Measurements from ENCODE around the gene SPOCK1.

The SPOCK1 gene

GRCh38 chr5:137214446-137215189 lies 284.5 kb downstream of the SPOCK1 start:
- no peaks in the 10 kb centered on the region for H3K36me3 ChIP-seq (ENCODE audit: control insufficient read depth in 2 of 2, insufficient read depth in 2 of 2, low read length in 2 of 2)
- H3K4me3 ChIP-seq (ENCODE audit: low read length in 2 of 2) = no peak overlapping the region
- no peaks in the 10 kb centered on the region for H3K9me3 ChIP-seq (ENCODE audit: control insufficient read depth in 2 of 2, low read length in 2 of 2)
- no peaks in the 10 kb centered on the region for H3K27me3 ChIP-seq (ENCODE audit: control insufficient read depth in 2 of 2, insufficient read depth in 2 of 2, low read length in 2 of 2)
- H3K4me1 ChIP-seq (ENCODE audit: control insufficient read depth in 2 of 2, insufficient read depth in 2 of 2, low read length in 2 of 2) = no peaks in the 10 kb centered on the region
- H3K27ac ChIP-seq (ENCODE audit: low read depth in 2 of 2, low read length in 2 of 2) = no peak overlapping the region
- no peak overlapping the region for H3K9ac ChIP-seq (ENCODE audit: low read depth in 1 of 2, low read length in 2 of 2)

- H3K4me1 ChIP-seq (ENCODE audit: control insufficient read depth in 2 of 2, insufficient read depth in 2 of 2, low read length in 2 of 2) = no peaks in the 10 kb centered on the region
- no peak overlapping the region for H3K9ac ChIP-seq (ENCODE audit: low read depth in 1 of 2, low read length in 2 of 2)
- H3K9me3 ChIP-seq (ENCODE audit: control insufficient read depth in 2 of 2, low read length in 2 of 2) = no peaks in the 10 kb centered on the region
- no peaks in the 10 kb centered on the region for H3K27me3 ChIP-seq (ENCODE audit: control insufficient read depth in 2 of 2, insufficient read depth in 2 of 2, low read length in 2 of 2)
- no peaks in the 10 kb centered on the region for H3K36me3 ChIP-seq (ENCODE audit: control insufficient read depth in 2 of 2, insufficient read depth in 2 of 2, low read length in 2 of 2)
- H3K4me3 ChIP-seq (ENCODE audit: low read length in 2 of 2) = no peak overlapping the region
- H3K27ac ChIP-seq (ENCODE audit: low read depth in 2 of 2, low read length in 2 of 2) = no peak overlapping the region
These were observed 286.7 kb downstream of the SPOCK1 start for GRCh38 chr5:137212471-137212870.

DNA sequence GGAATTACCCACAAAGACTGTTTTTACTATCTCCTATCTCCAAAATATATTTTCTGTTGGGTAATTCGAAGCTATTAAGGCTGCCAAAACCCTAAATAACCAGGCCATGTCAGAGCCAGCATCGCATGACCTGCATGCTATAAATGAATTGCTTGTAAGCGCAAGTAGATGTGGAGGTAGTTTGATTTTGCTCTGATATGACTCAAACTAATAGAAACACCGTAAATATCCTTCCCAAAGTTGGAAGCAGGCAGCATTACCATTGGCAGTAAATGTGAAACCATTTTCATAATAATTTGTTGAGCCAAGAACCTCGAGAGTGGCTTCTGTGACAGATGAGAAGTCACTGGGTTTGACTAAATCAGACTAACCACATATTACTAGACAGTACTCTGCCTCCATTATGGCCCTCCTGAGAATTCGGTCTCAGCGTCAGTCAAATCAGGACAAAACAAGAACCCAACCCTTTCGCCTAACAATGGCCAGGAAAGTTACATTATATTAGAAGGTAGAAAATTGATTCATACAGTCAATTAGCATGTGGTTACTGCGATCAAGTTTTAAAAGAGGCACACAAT lies 289.8 kb downstream of the SPOCK1 start:
- Histone ChIP-seq H3K9me3 (ENCODE audit: control insufficient read depth in 2 of 2, low read length in 2 of 2) (no peaks in the 10 kb centered on the region), H3K4me1 (ENCODE audit: control insufficient read depth in 2 of 2, insufficient read depth in 2 of 2, low read length in 2 of 2) (no peaks in the 10 kb centered on the region), H3K27me3 (ENCODE audit: control insufficient read depth in 2 of 2, insufficient read depth in 2 of 2, low read length in 2 of 2) (no peaks in the 10 kb centered on the region), H3K27ac (ENCODE audit: low read depth in 2 of 2, low read length in 2 of 2) (no peak overlapping the region), H3K9ac (ENCODE audit: low read depth in 1 of 2, low read length in 2 of 2) (no peak overlapping the region), H3K36me3 (ENCODE audit: control insufficient read depth in 2 of 2, insufficient read depth in 2 of 2, low read length in 2 of 2) (no peaks in the 10 kb centered on the region), H3K4me3 (ENCODE audit: low read length in 2 of 2) (no peak overlapping the region)

DNA sequence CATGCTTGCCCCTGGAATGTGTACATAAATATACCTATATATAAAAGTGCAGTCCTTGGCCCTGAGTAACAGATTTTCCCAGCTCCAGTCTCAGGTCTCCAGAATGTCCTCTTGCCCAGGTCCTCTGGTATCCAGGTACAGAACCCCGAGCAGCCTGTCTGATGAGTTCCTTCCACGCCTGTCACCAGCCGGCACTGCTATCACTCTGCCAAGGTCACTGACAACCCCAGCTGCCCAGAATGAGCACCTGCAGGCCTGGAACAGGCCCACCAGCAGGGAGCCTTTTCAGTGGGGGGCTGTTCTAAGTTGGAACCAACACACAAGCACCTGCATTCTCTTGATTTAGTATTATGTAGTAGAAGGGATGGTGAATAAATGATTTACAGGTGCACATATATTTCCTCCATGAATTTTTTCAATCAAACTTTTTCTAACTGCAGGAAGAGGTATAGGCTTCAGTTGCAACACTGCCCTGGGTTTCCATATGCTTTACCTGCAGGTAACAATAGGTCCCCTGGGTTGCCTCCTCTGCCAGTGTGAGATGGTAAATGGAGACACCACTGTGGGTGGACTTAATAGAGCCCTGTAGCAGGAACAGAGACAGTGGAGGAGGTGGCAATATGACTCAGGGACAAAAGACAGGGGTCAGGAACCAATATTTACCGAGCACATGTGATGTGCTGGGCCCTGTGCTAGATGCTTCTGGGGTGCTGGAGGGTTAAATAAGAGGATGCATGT lies 291.9 kb downstream of the SPOCK1 start:
- no peak overlapping the region for H3K4me3 ChIP-seq (ENCODE audit: low read length in 2 of 2)
- H3K36me3 ChIP-seq (ENCODE audit: control insufficient read depth in 2 of 2, insufficient read depth in 2 of 2, low read length in 2 of 2) = no peaks in the 10 kb centered on the region
- no peak overlapping the region for H3K27ac ChIP-seq (ENCODE audit: low read depth in 2 of 2, low read length in 2 of 2)
- H3K4me1 ChIP-seq (ENCODE audit: control insufficient read depth in 2 of 2, insufficient read depth in 2 of 2, low read length in 2 of 2) = no peaks in the 10 kb centered on the region
- no peak overlapping the region for H3K9ac ChIP-seq (ENCODE audit: low read depth in 1 of 2, low read length in 2 of 2)
- H3K27me3 ChIP-seq (ENCODE audit: control insufficient read depth in 2 of 2, insufficient read depth in 2 of 2, low read length in 2 of 2) = no peaks in the 10 kb centered on the region
- H3K9me3 ChIP-seq (ENCODE audit: control insufficient read depth in 2 of 2, low read length in 2 of 2) = no peaks in the 10 kb centered on the region

- Histone ChIP-seq H3K9me3 (ENCODE audit: control insufficient read depth in 2 of 2, low read length in 2 of 2) (no peaks in the 10 kb centered on the region), H3K4me3 (ENCODE audit: low read length in 2 of 2) (no peak overlapping the region), H3K36me3 (ENCODE audit: control insufficient read depth in 2 of 2, insufficient read depth in 2 of 2, low read length in 2 of 2) (no peaks in the 10 kb centered on the region), H3K4me1 (ENCODE audit: control insufficient read depth in 2 of 2, insufficient read depth in 2 of 2, low read length in 2 of 2) (no peaks in the 10 kb centered on the region), H3K9ac (ENCODE audit: low read depth in 1 of 2, low read length in 2 of 2) (no peak overlapping the region), H3K27me3 (ENCODE audit: control insufficient read depth in 2 of 2, insufficient read depth in 2 of 2, low read length in 2 of 2) (no peaks in the 10 kb centered on the region), H3K27ac (ENCODE audit: low read depth in 2 of 2, low read length in 2 of 2) (no peak overlapping the region)
These were observed 293.0 kb downstream of the SPOCK1 start for GRCh38 chr5:137206030-137206715.

DNA sequence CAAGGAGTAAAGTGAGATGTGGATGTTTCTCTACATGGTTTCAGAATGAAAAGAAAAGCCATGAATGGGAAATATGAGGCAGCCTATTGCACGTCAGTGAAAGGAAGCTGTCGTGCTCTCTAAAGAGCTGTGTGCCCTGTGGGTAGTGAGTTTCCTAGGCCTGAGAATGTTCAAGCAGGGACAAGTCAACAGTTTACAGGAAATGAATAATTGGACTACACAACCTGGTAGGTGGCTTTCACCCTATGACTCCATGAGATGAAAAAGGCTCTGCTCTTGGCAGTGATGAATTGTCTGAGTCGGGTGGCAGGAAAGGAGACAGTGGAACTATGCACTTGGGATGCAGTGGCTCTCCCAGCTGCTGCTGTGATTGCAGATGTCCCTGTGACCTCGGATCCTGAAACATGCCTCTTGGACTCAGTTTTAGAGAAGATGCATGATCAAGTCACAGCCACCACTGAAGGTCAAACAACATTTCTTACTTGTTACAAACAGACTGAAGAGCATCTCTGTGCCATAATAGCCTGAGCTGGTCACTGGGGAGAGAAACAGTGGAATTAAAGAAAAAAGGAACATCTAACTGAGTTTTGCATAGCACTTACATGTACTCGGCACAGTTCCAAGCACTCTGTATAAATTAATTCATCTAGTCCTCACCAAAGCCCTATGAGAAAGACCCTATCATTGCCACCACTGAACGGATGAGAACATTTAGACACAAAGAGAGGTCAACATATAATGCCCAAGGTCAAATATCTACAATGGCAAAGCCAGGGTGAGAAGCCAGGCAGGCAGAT lies 293.7 kb downstream of the SPOCK1 start:
- H3K9ac ChIP-seq (ENCODE audit: low read depth in 1 of 2, low read length in 2 of 2) = no peak overlapping the region
- no peaks in the 10 kb centered on the region for H3K9me3 ChIP-seq (ENCODE audit: control insufficient read depth in 2 of 2, low read length in 2 of 2)
- no peak overlapping the region for H3K27ac ChIP-seq (ENCODE audit: low read depth in 2 of 2, low read length in 2 of 2)
- H3K4me3 ChIP-seq (ENCODE audit: low read length in 2 of 2) = no peak overlapping the region
- H3K36me3 ChIP-seq (ENCODE audit: control insufficient read depth in 2 of 2, insufficient read depth in 2 of 2, low read length in 2 of 2) = no peaks in the 10 kb centered on the region
- no peaks in the 10 kb centered on the region for H3K27me3 ChIP-seq (ENCODE audit: control insufficient read depth in 2 of 2, insufficient read depth in 2 of 2, low read length in 2 of 2)
- no peaks in the 10 kb centered on the region for H3K4me1 ChIP-seq (ENCODE audit: control insufficient read depth in 2 of 2, insufficient read depth in 2 of 2, low read length in 2 of 2)

GRCh38 chr5:137203011-137203632 lies 296.0 kb downstream of the SPOCK1 start:
- no peaks in the 10 kb centered on the region for H3K27me3 ChIP-seq (ENCODE audit: control insufficient read depth in 2 of 2, insufficient read depth in 2 of 2, low read length in 2 of 2)
- no peaks in the 10 kb centered on the region for H3K36me3 ChIP-seq (ENCODE audit: control insufficient read depth in 2 of 2, insufficient read depth in 2 of 2, low read length in 2 of 2)
- H3K9ac ChIP-seq (ENCODE audit: low read depth in 1 of 2, low read length in 2 of 2) = no peak overlapping the region
- no peak overlapping the region for H3K27ac ChIP-seq (ENCODE audit: low read depth in 2 of 2, low read length in 2 of 2)
- no peaks in the 10 kb centered on the region for H3K4me1 ChIP-seq (ENCODE audit: control insufficient read depth in 2 of 2, insufficient read depth in 2 of 2, low read length in 2 of 2)
- H3K4me3 ChIP-seq (ENCODE audit: low read length in 2 of 2) = no peak overlapping the region
- no peaks in the 10 kb centered on the region for H3K9me3 ChIP-seq (ENCODE audit: control insufficient read depth in 2 of 2, low read length in 2 of 2)

DNA sequence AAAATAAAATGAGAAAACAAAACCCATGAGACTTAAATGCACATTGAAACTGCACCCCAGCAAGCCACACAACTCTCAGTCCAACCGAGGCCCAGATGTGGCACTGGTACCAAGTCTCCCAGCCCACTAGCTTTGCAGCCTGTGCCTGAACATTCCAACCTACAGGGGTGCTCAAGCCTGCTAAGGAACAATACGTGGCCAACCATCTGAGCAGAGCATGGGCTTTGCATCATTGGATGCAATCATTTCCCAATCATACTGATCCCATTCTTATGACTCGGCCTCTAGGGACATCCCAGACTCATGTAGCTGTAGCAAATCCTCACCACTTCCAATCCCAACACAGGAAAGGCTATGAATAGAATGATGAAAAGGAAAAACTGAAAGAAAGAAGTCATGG lies 297.2 kb downstream of the SPOCK1 start:
- H3K9ac ChIP-seq (ENCODE audit: low read depth in 1 of 2, low read length in 2 of 2) = no peak overlapping the region
- H3K4me1 ChIP-seq (ENCODE audit: control insufficient read depth in 2 of 2, insufficient read depth in 2 of 2, low read length in 2 of 2) = no peaks in the 10 kb centered on the region
- H3K27ac ChIP-seq (ENCODE audit: low read depth in 2 of 2, low read length in 2 of 2) = no peak overlapping the region
- no peaks in the 10 kb centered on the region for H3K9me3 ChIP-seq (ENCODE audit: control insufficient read depth in 2 of 2, low read length in 2 of 2)
- H3K36me3 ChIP-seq (ENCODE audit: control insufficient read depth in 2 of 2, insufficient read depth in 2 of 2, low read length in 2 of 2) = no peaks in the 10 kb centered on the region
- no peak overlapping the region for H3K4me3 ChIP-seq (ENCODE audit: low read length in 2 of 2)
- H3K27me3 ChIP-seq (ENCODE audit: control insufficient read depth in 2 of 2, insufficient read depth in 2 of 2, low read length in 2 of 2) = no peaks in the 10 kb centered on the region

GRCh38 chr5:137200906-137201700 lies 298.0 kb downstream of the SPOCK1 start:
- Histone ChIP-seq H3K27me3 (ENCODE audit: control insufficient read depth in 2 of 2, insufficient read depth in 2 of 2, low read length in 2 of 2) (no peaks in the 10 kb centered on the region), H3K27ac (ENCODE audit: low read depth in 2 of 2, low read length in 2 of 2) (no peak overlapping the region), H3K4me1 (ENCODE audit: control insufficient read depth in 2 of 2, insufficient read depth in 2 of 2, low read length in 2 of 2) (no peaks in the 10 kb centered on the region), H3K9me3 (ENCODE audit: control insufficient read depth in 2 of 2, low read length in 2 of 2) (no peaks in the 10 kb centered on the region), H3K4me3 (ENCODE audit: low read length in 2 of 2) (no peak overlapping the region), H3K36me3 (ENCODE audit: control insufficient read depth in 2 of 2, insufficient read depth in 2 of 2, low read length in 2 of 2) (no peaks in the 10 kb centered on the region), H3K9ac (ENCODE audit: low read depth in 1 of 2, low read length in 2 of 2) (no peak overlapping the region)

Measured in mucosa of rectum (tissue), 2 donors.